Neuronal stem cell (in vitro differentiated cells): Measurements from ENCODE around the gene RERG.

Source experiments
- DNase-seq: peaks from one replicate; pipeline ENCODE4 v3.0.0-alpha.2; 2013; ENCODE audit warnings: low spot score
- H2AFZ ChIP-seq: one replicate; pipeline ENCODE4 v1.6.1; 2013; ENCODE audit warnings: mild to moderate bottlenecking, low read length, inconsistent platforms
- H2AK5ac ChIP-seq: 2 replicates; pipeline ENCODE4 v1.6.1; 2013; ENCODE audit warnings: low read depth, mild to moderate bottlenecking, inconsistent platforms, low read length, moderate library complexity, mixed read lengths
- H2BK120ac ChIP-seq: 2 replicates; pipeline ENCODE4 v1.6.1; 2013; ENCODE audit warnings: low read depth, mild to moderate bottlenecking, inconsistent platforms, low read length, moderate library complexity, mixed read lengths
- H2BK12ac ChIP-seq: one replicate; pipeline ENCODE4 v1.6.1; 2013; ENCODE audit warnings: low read length, inconsistent platforms
- H2BK15ac ChIP-seq: 2 replicates; pipeline ENCODE4 v1.6.1; 2013; ENCODE audit warnings: mild to moderate bottlenecking, low read length, inconsistent platforms, mixed read lengths
- H2BK5ac ChIP-seq: one replicate; pipeline ENCODE4 v1.6.1; 2013; ENCODE audit warnings: inconsistent platforms, mild to moderate bottlenecking, low read length, moderate library complexity
- H3K14ac ChIP-seq: one replicate; pipeline ENCODE4 v1.6.1; 2013; ENCODE audit warnings: low read length, inconsistent platforms
- H3K18ac ChIP-seq: 2 replicates; pipeline ENCODE4 v1.6.1; 2013; ENCODE audit warnings: low read length, inconsistent platforms
- H3K23ac ChIP-seq: 2 replicates; pipeline ENCODE4 v1.6.1; 2013; ENCODE audit warnings: low read depth, mild to moderate bottlenecking, mixed read lengths, low read length, inconsistent platforms; ENCODE audit not compliant: poor library complexity
- H3K27ac ChIP-seq: replicated peaks from 3 replicates; pipeline ENCODE4 v1.5.1; 2013; ENCODE audit warnings: low read length, inconsistent platforms
- H3K27me3 ChIP-seq, 3 experiments: 2 replicates each; pipeline ENCODE4 v1.6.1; 2013; ENCODE audit warnings: low read length in 3 of 3, mild to moderate bottlenecking in 2 of 3, inconsistent platforms in 1 of 3, low read depth in 1 of 3, mixed read lengths in 1 of 3, moderate library complexity in 1 of 3; ENCODE audit not compliant: control insufficient read depth in 3 of 3, insufficient read depth in 3 of 3
- H3K36me3 ChIP-seq, 2 donors: replicated peaks in 1 of 2; 2 replicates each; pipeline ENCODE4 v1.6.1; 2013; ENCODE audit warnings: low read length in 2 of 2; ENCODE audit not compliant: control insufficient read depth in 2 of 2, insufficient read depth in 2 of 2
- H3K4ac ChIP-seq: 2 replicates; pipeline ENCODE4 v1.6.1; 2013; ENCODE audit warnings: inconsistent platforms, mild to moderate bottlenecking, low read length, moderate library complexity
- H3K4me1 ChIP-seq, 2 donors: 1 replicate in 1 of 2; 2 replicates in 1 of 2; pipeline ENCODE4 v1.6.1; 2013; ENCODE audit warnings: low read length in 2 of 2, low read depth in 1 of 2; ENCODE audit not compliant: control insufficient read depth in 2 of 2, insufficient read depth in 1 of 2
- H3K4me2 ChIP-seq: one replicate; pipeline ENCODE4 v1.6.1; 2013; ENCODE audit warnings: mild to moderate bottlenecking, low read length, inconsistent platforms; ENCODE audit not compliant: insufficient read depth, poor library complexity, severe bottlenecking
- H3K4me3 ChIP-seq, 2 donors: 2 replicates each; pipeline ENCODE4 v1.5.1; 2013; ENCODE audit warnings: low read length in 2 of 2, mild to moderate bottlenecking in 2 of 2, inconsistent platforms in 1 of 2, moderate library complexity in 1 of 2
- H3K79me1 ChIP-seq: one replicate; pipeline ENCODE4 v1.6.1; 2013; ENCODE audit warnings: low read depth, mild to moderate bottlenecking, inconsistent platforms, low read length, moderate library complexity
- H3K9ac ChIP-seq: one replicate; pipeline ENCODE4 v1.6.1; 2013; ENCODE audit warnings: mild to moderate bottlenecking, low read depth, low read length, inconsistent platforms; ENCODE audit not compliant: poor library complexity
- H3K9me3 ChIP-seq, 2 donors: replicated peaks in 1 of 2; 2 replicates each; pipeline versions ENCODE3 to v1.6.1; 2013; ENCODE audit warnings: low read length in 2 of 2, mild to moderate bottlenecking in 2 of 2, inconsistent platforms in 1 of 2, low read depth in 1 of 2, mixed read lengths in 1 of 2, moderate library complexity in 1 of 2; ENCODE audit not compliant: control insufficient read depth in 2 of 2, insufficient read depth in 1 of 2
- H4K8ac ChIP-seq: one replicate; pipeline ENCODE4 v1.6.1; 2013; ENCODE audit warnings: low read depth, mild to moderate bottlenecking, inconsistent platforms, low read length, moderate library complexity
- H4K91ac ChIP-seq: one replicate; pipeline ENCODE4 v1.6.1; 2013; ENCODE audit warnings: low read length, low read depth, mild to moderate bottlenecking, inconsistent platforms; ENCODE audit not compliant: poor library complexity
- WGBS, 2 donors: extraction: QIAGEN DNeasy Blood & Tissue Kit; methylation state at CpG; one replicate each; pipeline ENCODE4 v1.1.7; 2013; ENCODE audit warnings: missing lambda C conversion rate in 2 of 2, mixed read lengths in 1 of 2; ENCODE audit not compliant: insufficient read length in 2 of 2, insufficient replicate concordance in 1 of 2; ENCODE audit errors: extremely low coverage in 2 of 2; 5-methylcytosine and 5-hydroxymethylcytosine counted together

RERG gene

DNA sequence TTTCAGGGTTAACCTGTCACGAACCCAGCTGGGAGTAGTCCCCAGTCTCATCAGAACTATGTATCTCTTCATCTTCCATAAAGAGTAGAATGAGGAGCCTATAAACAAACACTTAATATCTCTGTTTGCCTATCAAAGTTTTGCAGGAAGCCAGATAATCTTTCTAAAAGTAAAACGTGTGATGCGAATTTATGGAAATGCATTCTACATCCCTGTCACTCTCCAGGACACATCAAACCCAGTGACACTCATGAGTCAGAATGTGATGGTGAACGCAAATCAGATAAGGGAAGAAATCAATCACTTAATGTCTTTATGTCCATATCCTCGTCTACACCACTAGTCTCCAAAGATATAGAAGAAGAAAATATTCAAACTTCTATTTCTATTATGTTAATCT, 37.4 kb downstream of the RERG start:
- no peak overlapping the region for H2AFZ ChIP-seq
- no peak overlapping the region for H3K4me2 ChIP-seq
- H3K23ac ChIP-seq, result no peak overlapping the region
- peaks cover 0 to 2% of the 10 kb centered on the region in 2 donors for H3K4me1 ChIP-seq
- no peaks in the 10 kb centered on the region for H3K36me3 ChIP-seq
- H3K27me3 ChIP-seq, result peaks cover 0 to 10% (median 0%) of the 10 kb centered on the region in 3 experiments
- no peak overlapping the region for H3K9ac ChIP-seq
- no peak overlapping the region for H2AK5ac ChIP-seq
- H4K91ac ChIP-seq, result no peak overlapping the region
- no peaks in the 10 kb centered on the region for H3K79me1 ChIP-seq
- H4K8ac ChIP-seq, result no peak overlapping the region
- no peak overlapping the region for H3K14ac ChIP-seq
- no peak overlapping the region for H2BK5ac ChIP-seq
- DNase-seq, result no peak
- H2BK120ac ChIP-seq, result no peak overlapping the region
- WGBS, 2 donors, result no CpG with 5 or more reads among the region's 5 CpGs
- no peak overlapping the region for H2BK12ac ChIP-seq
- no peak overlapping the region for H3K27ac ChIP-seq
- no peak overlapping the region for H3K18ac ChIP-seq
- H2BK15ac ChIP-seq, result no peak overlapping the region
- H3K4ac ChIP-seq, result no peak overlapping the region
- H3K4me3 ChIP-seq, result no peak overlapping the region
- H3K9me3 ChIP-seq, result no peaks in the 10 kb centered on the region

DNA sequence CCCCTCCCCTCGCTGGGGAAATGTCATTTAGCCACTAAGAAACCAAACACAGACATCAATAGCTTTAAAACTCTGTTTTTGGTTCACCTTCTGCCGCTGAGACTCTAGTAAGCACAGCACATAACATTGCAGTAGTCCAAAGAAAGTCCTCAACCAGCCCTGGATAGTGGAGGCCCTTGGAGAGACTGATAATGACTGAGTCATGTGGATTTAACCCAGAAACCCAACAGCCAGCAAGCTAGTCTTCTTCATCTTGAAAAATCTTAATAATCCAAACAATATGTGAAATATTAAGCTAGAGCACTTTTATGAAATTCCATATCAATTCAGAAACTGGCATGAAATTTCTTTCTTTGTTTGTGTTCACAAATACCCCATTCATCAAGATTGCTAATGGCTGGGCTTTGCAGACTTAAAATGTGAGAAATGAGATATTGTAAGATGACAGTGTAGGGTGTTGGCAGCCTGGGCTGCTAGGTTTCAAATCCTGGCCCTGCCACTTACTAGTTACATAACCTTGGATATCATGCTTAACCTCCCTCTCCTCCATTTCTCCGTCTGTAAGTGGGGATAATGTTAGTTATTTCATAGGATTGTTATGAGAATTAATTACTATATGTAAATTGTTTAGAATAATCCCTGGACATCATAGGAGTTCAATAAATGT, 40.1 kb downstream of the RERG start:
- Histone ChIP-seq H3K23ac (no peak overlapping the region), H3K9ac (no peak overlapping the region), H3K36me3 (no peaks in the 10 kb centered on the region), H3K27ac (no peak overlapping the region), H2AFZ (no peak overlapping the region), H3K4me3 (no peak overlapping the region), H3K4me1 (peaks cover 0 to 2% of the 10 kb centered on the region in 2 donors), H3K18ac (no peak overlapping the region), H3K79me1 (no peaks in the 10 kb centered on the region), H4K91ac (no peak overlapping the region), H3K4ac (no peak overlapping the region), H2BK120ac (no peak overlapping the region), H2BK5ac (no peak overlapping the region), H3K4me2 (no peak overlapping the region), H2BK15ac (no peak overlapping the region), H3K14ac (no peak overlapping the region), H4K8ac (no peak overlapping the region), H2AK5ac (no peak overlapping the region), H3K9me3 (no peaks in the 10 kb centered on the region), H2BK12ac (no peak overlapping the region), H3K27me3 (peaks cover 0 to 11% (median 0%) of the 10 kb centered on the region in 3 experiments)
- no peak for DNase-seq
- WGBS, 2 donors, result no CpG with 5 or more reads among the region's 3 CpGs

DNA sequence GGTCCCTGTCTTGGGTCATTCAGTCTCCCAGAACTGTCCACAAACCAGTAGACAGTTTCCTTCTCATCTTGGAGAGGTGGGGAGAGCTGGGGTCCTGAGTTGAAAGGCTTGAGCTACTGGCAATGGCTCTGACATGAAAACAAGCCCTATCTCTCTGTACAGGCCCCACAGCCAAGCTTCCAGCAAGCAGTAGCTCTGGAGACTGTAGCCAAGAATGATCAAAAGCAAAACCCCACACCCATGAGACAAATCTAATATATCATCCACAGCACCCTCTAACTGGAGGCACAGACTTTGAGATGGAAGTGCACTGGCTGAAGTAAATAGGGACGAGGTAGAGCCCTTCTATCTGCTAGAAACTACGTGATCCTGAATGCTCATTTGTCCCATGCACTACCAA, 40.9 kb downstream of the RERG start:
- Histone ChIP-seq H3K4ac (no peak overlapping the region), H3K9ac (no peak overlapping the region), H3K36me3 (no peaks in the 10 kb centered on the region), H2BK120ac (no peak overlapping the region), H3K4me2 (no peak overlapping the region), H3K4me1 (peaks cover 0 to 2% of the 10 kb centered on the region in 2 donors), H2AFZ (no peak overlapping the region), H2BK12ac (no peak overlapping the region), H3K9me3 (no peaks in the 10 kb centered on the region), H4K8ac (no peak overlapping the region), H2BK5ac (no peak overlapping the region), H3K79me1 (no peaks in the 10 kb centered on the region), H4K91ac (no peak overlapping the region), H3K18ac (no peak overlapping the region), H3K4me3 (no peak overlapping the region), H3K14ac (no peak overlapping the region), H3K27ac (no peak overlapping the region), H3K23ac (no peak overlapping the region), H3K27me3 (peaks cover 0 to 11% (median 0%) of the 10 kb centered on the region in 3 experiments), H2AK5ac (no peak overlapping the region), H2BK15ac (no peak overlapping the region)
- no peak for DNase-seq
- WGBS, 2 donors, result no CpG with 5 or more reads among the region's 2 CpGs

DNA sequence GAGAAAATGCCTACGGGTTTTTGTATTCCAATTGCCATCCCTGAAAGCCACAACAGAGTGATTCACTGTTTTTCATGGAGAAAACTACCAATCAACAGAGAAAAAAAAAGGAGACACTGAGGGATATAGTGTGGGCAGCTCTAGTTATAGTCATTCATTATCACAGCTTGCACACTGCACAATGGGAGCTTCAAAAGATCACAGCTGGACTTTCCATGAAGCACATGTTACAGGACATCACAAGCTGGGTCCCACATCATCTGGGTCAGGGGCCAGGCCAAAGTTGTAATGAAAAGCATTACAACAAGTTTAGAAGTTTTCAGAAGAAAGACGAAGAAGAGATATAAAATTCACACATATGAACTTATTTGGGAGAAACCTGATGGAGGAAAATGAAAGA, 41.5 kb downstream of the RERG start:
- H3K4me2 ChIP-seq, result no peak overlapping the region
- H3K9ac ChIP-seq, result no peak overlapping the region
- H3K18ac ChIP-seq, result no peak overlapping the region
- no peaks in the 10 kb centered on the region for H3K79me1 ChIP-seq
- H4K8ac ChIP-seq, result no peak overlapping the region
- H3K23ac ChIP-seq, result no peak overlapping the region
- H2AK5ac ChIP-seq, result no peak overlapping the region
- no CpG with 5 or more reads among the region's 2 CpGs for WGBS, 2 donors
- H3K27ac ChIP-seq, result no peak overlapping the region
- no peak overlapping the region for H3K4me3 ChIP-seq
- DNase-seq, result no peak
- H3K36me3 ChIP-seq, result no peaks in the 10 kb centered on the region
- H3K4me1 ChIP-seq, result peaks cover 0 to 2% of the 10 kb centered on the region in 2 donors
- H2BK15ac ChIP-seq, result no peak overlapping the region
- H2BK120ac ChIP-seq, result no peak overlapping the region
- H4K91ac ChIP-seq, result no peak overlapping the region
- H3K4ac ChIP-seq, result no peak overlapping the region
- H3K27me3 ChIP-seq, result peaks cover 0 to 11% (median 0%) of the 10 kb centered on the region in 3 experiments
- no peak overlapping the region for H3K14ac ChIP-seq
- no peaks in the 10 kb centered on the region for H3K9me3 ChIP-seq
- no peak overlapping the region for H2BK12ac ChIP-seq
- no peak overlapping the region for H2AFZ ChIP-seq
- H2BK5ac ChIP-seq, result no peak overlapping the region
